ENCODE measurements around the gene SHMT1.
"Not testable (repeated sequence)": the region's sequence is repeated elsewhere in the genome, so short reads cannot be mapped to it uniquely, and the experiment has no call there.

The SHMT1 gene

GRCh38 chr17:18309202-18309601 lies 54.1 kb downstream of the SHMT1 start:
- peaks cover 34% of the 10 kb centered on the region for H3K4me1 Mint-ChIP-seq (ENCODE audit: low read depth)
- H3K36me3 Mint-ChIP-seq, result peaks cover 11% of the 10 kb centered on the region
- no peak overlapping the region for H3K4me3 Mint-ChIP-seq
- H3K27ac Mint-ChIP-seq, result no peak overlapping the region
- H3K9me3 Mint-ChIP-seq (ENCODE audit: low read depth), result no peaks in the 10 kb centered on the region
- no peaks in the 10 kb centered on the region for H3K27me3 Mint-ChIP-seq

DNA sequence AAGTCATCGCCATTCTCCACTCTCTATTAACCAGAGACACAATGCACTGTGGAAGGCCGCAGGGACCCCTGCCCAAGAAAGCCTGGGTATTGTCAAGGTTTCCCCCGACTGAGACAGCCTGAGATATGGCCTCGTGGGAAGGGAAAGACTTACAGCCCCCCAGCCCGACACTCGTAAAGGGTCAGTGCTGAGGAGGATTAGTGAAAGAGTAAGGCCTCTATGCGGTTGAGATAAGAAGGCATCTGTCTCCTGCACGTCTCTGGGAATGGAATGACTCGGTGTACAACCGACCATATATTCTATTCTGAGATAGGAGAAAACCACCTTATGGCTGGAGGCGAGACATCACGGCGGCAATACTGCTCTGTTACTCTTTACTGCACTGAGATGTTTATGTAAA lies 60.1 kb downstream of the SHMT1 start:
- not testable (repeated sequence) for H3K27ac Mint-ChIP-seq; H3K36me3 Mint-ChIP-seq; H3K4me1 Mint-ChIP-seq (ENCODE audit: low read depth); H3K27me3 Mint-ChIP-seq; H3K9me3 Mint-ChIP-seq (ENCODE audit: low read depth); H3K4me3 Mint-ChIP-seq

DNA sequence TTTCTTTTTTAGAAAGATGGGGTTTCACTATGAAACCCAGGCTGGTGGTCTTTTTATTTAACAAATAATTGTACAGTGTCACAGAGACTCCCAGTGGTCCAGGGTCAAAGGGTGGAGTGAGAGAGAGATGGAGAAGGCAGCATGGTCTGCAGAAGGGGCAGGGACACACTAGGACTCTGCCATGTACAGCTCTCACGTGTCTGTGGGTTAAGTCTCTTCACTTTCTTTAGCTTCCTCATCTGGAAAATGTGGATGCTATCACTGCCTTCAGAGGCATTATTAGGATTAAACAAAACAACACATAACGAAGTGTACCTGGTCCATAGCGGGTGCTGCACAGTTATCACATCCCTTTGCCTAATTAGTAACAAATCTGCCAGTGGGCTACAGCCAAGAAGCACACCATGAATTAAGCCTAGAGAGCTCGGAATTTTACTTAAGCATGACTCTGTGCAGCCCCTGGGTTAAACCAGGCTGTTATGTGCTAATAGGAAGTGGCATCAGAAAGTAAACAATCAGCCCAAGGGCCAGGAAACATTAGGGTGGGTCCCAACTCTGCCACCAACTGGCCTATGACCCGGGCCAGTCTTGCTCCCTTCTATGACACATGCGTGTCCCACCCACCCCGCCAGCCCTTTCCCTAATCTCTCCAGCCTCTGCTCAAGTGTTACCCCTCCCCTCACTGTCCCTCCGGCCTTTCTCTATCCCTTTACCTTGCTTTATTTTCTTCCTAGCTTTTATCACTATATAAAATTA lies 62.4 kb downstream of the SHMT1 start:
- no peaks in the 10 kb centered on the region for H3K4me1 Mint-ChIP-seq (ENCODE audit: low read depth)
- H3K9me3 Mint-ChIP-seq (ENCODE audit: low read depth), result no peaks in the 10 kb centered on the region
- H3K27me3 Mint-ChIP-seq, result no peaks in the 10 kb centered on the region
- peaks cover 8% of the 10 kb centered on the region for H3K36me3 Mint-ChIP-seq
- H3K4me3 Mint-ChIP-seq, result no peak overlapping the region
- no peak overlapping the region for H3K27ac Mint-ChIP-seq

DNA sequence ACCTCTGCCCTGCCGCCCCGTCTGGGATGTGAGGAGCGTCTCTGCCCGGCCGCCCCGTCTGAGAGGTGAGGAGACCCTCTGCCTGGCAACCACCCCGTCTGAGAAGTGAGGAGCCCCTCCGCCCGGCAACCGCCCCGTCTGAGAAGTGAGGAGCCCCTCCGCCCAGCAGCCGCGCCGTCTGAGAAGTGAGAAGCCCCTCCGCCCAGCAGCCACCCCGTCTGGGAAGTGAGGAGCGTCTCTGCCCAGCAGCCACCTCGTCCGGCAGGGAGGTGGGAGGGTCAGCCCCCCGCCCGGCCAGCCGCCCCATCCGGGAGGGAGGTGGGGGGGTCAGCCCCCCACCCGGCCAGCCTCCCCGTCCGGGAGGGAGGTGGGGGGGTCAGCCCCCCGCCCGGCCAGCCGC lies 65.3 kb downstream of the SHMT1 start:
- not testable (repeated sequence) for H3K27me3 Mint-ChIP-seq; H3K9me3 Mint-ChIP-seq (ENCODE audit: low read depth); H3K27ac Mint-ChIP-seq; H3K4me1 Mint-ChIP-seq (ENCODE audit: low read depth); H3K4me3 Mint-ChIP-seq
- peaks cover 11% of the 10 kb centered on the region for H3K36me3 Mint-ChIP-seq

GRCh38 chr17:18291718-18292540 lies 71.4 kb downstream of the SHMT1 start:
- no peak overlapping the region for H3K4me3 Mint-ChIP-seq
- H3K27ac Mint-ChIP-seq, result no peak overlapping the region
- peaks cover 3% of the 10 kb centered on the region for H3K36me3 Mint-ChIP-seq
- H3K27me3 Mint-ChIP-seq, result no peaks in the 10 kb centered on the region
- no peaks in the 10 kb centered on the region for H3K9me3 Mint-ChIP-seq (ENCODE audit: low read depth)
- H3K4me1 Mint-ChIP-seq (ENCODE audit: low read depth), result no peaks in the 10 kb centered on the region

DNA sequence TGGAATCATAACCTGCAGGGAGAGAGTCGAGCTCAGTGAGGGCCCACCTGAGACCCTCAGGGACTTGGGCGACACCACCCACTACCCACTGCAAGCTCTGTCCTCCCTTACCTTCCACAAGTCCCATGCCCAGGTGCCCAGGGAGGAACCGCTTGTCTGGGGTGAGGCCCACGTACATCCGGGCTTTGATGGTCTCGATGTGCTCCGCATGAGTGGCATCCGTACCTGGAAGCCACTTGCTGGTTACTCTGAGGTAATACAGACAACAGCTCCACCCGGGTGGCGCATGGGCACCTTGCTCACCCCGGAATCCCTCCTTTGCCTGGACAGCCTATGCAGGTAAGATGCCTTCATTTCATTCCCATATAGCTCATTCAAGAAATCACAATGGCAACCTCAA lies 78.1 kb downstream of the SHMT1 start:
- H3K4me1 Mint-ChIP-seq (ENCODE audit: low read depth), result no peaks in the 10 kb centered on the region
- H3K9me3 Mint-ChIP-seq (ENCODE audit: low read depth), result no peaks in the 10 kb centered on the region
- H3K27me3 Mint-ChIP-seq, result no peaks in the 10 kb centered on the region
- peaks cover 3% of the 10 kb centered on the region for H3K36me3 Mint-ChIP-seq
- no peak overlapping the region for H3K4me3 Mint-ChIP-seq
- H3K27ac Mint-ChIP-seq, result no peak overlapping the region

GRCh38 chr17:18281788-18282187 lies 81.6 kb downstream of the SHMT1 start:
- Mint-ChIP-seq H3K9me3 (ENCODE audit: low read depth) (no peaks in the 10 kb centered on the region), H3K4me3 (no peak overlapping the region), H3K4me1 (ENCODE audit: low read depth) (no peaks in the 10 kb centered on the region), H3K36me3 (peaks cover 3% of the 10 kb centered on the region), H3K27me3 (no peaks in the 10 kb centered on the region), H3K27ac (no peak overlapping the region)

DNA sequence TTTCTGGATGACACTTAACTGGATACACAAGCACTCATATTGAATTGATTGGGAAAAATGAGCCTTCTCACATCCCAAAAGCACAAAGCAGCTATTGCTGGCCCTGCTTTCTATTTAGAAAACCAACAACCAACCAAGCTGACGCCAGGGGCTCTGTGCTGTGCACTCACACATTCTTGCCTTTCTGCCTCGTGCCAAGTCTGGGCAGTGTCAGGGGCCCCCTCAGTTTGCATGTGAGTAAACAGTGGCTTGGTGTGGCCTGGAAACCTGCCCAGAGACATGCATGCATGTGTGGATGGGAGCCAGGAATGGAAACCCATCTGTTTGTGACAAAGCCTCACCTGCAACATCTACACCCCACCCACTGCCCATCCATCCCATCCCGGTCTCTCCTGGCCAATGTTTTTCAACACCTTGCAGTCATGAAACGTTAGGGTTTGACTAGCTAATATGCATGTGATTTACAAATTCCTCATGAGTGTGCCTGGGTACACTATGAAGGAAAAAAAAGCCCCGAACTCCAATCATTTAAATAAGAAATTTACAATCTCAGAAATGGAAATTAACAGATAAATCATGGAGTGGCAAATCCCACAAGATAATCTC lies 82.5 kb downstream of the SHMT1 start:
- Mint-ChIP-seq H3K27ac (no peak overlapping the region), H3K4me3 (no peak overlapping the region), H3K36me3 (peaks cover 3% of the 10 kb centered on the region), H3K27me3 (no peaks in the 10 kb centered on the region), H3K4me1 (ENCODE audit: low read depth) (no peaks in the 10 kb centered on the region), H3K9me3 (ENCODE audit: low read depth) (no peaks in the 10 kb centered on the region)

- Mint-ChIP-seq H3K9me3 (ENCODE audit: low read depth) (no peaks in the 10 kb centered on the region), H3K36me3 (peaks cover 3% of the 10 kb centered on the region), H3K4me1 (ENCODE audit: low read depth) (no peaks in the 10 kb centered on the region), H3K27ac (no peak overlapping the region), H3K4me3 (no peak overlapping the region), H3K27me3 (no peaks in the 10 kb centered on the region)
Measured at GRCh38 chr17:18280249-18280648, 83.1 kb downstream of the SHMT1 start.

DNA sequence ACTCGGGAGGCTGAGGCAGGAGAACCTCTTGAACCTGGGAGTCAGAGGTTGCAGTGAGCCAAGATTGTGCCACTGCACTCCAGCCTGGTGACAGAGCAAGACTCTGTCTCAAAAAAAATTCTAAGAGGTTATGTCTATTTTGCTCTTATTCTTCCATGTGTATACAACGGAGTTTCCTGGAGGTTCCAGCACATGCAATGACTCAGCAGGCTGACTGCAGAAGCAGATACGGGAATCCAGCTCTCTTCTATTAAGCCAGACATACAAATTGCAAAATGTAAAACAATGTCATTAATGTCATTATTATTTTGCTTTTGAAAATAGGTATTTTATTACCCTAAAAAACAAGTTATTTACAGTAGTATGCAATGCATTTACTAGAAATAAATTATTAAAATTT lies 84.5 kb downstream of the SHMT1 start:
- Mint-ChIP-seq H3K4me1 (ENCODE audit: low read depth) (no peaks in the 10 kb centered on the region), H3K9me3 (ENCODE audit: low read depth) (no peaks in the 10 kb centered on the region), H3K36me3 (peaks cover 3% of the 10 kb centered on the region), H3K27ac (no peak overlapping the region), H3K27me3 (no peaks in the 10 kb centered on the region), H3K4me3 (no peak overlapping the region)

Measured in activated naive CD8-positive, alpha-beta T cell (primary cell).